ENCODE measurements around the gene PRDM5.

- TF ChIP-seq CTCF (IDR thresholded peaks at IDR 0.05) (no peak), ZFX (IDR thresholded peaks at IDR 0.05; ENCODE audit: borderline replicate concordance) (no peak)
Observed at GRCh38 chr4:120835342-120835741, 87.2 kb downstream of the PRDM5 start.

Data from 22Rv1 (cell line).